Measurements from ENCODE around the gene SCARF2.

DNA sequence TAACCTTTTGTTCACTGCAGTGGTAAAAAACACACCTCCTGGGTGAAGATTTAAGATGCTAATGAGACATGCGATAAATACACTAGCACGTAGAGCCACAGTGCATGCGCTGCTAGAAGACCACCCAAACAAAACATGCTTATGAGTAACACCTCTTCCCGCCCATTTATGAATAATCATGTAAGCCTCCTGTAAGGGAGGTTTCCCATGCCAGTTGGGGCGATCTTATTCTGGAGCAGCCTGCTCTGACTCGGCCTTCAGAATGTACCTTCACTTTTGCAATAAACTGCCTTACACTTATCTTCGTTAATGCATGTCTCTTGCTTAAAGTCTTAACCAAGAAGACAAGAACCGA lies 18.1 kb upstream of the SCARF2 start:
- TF ChIP-seq, protein P1, sequence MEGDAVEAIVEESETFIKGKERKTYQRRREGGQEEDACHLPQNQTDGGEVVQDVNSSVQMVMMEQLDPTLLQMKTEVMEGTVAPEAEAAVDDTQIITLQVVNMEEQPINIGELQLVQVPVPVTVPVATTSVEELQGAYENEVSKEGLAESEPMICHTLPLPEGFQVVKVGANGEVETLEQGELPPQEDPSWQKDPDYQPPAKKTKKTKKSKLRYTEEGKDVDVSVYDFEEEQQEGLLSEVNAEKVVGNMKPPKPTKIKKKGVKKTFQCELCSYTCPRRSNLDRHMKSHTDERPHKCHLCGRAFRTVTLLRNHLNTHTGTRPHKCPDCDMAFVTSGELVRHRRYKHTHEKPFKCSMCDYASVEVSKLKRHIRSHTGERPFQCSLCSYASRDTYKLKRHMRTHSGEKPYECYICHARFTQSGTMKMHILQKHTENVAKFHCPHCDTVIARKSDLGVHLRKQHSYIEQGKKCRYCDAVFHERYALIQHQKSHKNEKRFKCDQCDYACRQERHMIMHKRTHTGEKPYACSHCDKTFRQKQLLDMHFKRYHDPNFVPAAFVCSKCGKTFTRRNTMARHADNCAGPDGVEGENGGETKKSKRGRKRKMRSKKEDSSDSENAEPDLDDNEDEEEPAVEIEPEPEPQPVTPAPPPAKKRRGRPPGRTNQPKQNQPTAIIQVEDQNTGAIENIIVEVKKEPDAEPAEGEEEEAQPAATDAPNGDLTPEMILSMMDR (conservative IDR thresholded peaks at IDR 0.05 in 1 of 2, IDR thresholded peaks at IDR 0.05 in 1 of 2; ENCODE audit: extremely low read depth in 1 of 2, insufficient read depth in 1 of 2, low read depth in 1 of 2, low read length in 2 of 2), result no peak
- TF ChIP-seq EZH2 (IDR thresholded peaks at IDR 0.05; ENCODE audit: borderline replicate concordance, low read length), result no peak
